ENCODE results near the gene NELL2.

The NELL2 gene

DNA sequence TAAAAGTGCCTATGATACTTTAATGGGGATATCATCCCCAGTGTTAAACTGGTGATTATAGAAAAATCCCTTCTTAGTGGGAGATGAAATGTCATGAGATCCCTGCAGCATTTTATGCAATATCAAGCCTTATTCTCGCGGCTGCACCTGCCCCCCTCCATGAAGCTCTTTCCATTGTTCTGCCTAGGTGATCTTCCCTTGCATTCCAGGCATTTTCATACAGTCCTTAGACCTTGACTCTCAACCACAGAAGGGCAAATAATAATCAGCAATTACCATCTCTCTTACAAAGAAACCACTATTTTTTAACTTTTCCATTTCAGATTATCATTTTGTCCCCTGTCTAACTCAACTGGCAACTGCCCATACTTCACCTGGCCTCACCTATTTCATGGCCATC is 352.3 kb downstream of the NELL2 start:
- no peak for DNase-seq

GRCh38 chr12:44521702-44522101 is 354.4 kb downstream of the NELL2 start:
- DNase-seq = no peak

DNA sequence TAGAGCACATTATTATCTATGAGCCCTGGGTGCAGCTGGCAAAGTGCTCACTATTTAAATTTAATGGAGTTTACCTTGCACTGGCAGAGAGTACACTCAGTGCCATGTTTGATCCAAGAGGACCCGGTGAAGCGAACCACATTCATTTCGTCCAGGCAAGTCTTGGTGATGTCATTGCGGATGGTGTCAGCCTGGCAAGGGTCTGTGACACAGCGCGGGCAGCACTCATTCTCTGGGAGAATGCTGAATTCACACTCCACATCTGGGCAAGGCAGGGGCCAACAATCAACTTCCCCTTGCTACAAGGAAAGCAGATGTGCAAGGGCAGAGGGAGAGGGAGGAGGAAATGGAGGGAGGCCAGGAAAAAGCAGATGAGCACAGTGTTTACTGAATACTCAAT is 356.2 kb downstream of the NELL2 start:
- no peak for DNase-seq

- no peak for DNase-seq
Observed at GRCh38 chr12:44511289-44511688, 364.8 kb downstream of the NELL2 start.

DNA sequence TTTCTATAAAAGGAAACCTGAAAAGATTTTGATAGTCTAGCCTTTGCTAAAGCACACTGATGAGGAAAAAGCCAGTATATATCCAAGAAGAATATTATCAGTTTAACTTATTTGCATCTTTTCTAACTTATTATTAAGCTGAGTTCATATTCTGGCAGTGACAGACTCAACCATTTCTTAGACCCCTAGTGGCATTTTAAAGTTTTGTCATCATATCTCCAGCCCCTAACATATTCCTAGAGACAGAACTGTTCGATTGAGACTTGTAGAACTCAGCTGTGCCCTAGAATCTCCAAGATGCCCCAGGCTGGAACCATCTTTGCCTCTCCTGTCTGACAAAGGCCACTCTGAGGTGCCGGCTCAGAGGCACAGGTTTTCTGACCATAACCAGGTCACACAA is 365.6 kb downstream of the NELL2 start:
- DNase-seq = no peak

GRCh38 chr12:44510076-44510475 is 366.0 kb downstream of the NELL2 start:
- DNase-seq = no peak

DNA sequence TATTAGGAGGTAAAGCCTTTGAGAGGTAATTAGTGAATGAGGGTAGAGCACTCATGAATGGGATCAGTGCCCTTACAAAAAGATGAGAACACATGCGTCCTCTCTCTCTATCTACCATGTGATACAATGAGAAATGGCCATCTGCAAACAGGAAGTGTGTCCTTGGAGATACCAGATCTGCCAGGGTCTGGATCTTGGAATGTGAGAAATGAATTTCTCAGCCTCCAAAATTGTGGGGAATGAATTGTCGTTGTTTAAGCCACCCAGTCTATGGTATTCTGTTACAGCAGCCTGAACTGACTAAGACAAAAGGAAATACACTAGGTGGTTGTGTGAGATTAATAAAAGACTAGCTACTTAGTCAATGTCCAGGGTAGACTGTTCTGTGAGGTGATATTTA is 366.6 kb downstream of the NELL2 start:
- DNase-seq = no peak

DNA sequence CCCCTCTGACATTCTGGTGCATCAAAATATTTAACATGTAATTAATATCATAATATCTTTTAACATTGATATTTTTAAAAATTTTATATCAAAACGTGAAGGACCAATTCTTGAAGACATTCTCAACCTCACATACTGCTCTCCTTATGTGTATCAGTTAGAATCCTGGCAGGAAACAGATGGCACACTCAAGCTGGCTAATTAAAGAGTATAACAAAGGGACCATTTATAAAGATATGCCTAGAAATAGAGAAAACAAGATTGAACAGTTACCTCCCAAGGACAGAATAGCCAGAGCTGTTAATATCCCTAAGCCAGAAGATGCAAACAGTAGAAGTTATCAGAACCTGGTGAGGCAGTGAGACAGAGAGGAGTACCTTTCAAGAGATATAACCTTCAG is 368.7 kb downstream of the NELL2 start:
- no peak for DNase-seq

DNA sequence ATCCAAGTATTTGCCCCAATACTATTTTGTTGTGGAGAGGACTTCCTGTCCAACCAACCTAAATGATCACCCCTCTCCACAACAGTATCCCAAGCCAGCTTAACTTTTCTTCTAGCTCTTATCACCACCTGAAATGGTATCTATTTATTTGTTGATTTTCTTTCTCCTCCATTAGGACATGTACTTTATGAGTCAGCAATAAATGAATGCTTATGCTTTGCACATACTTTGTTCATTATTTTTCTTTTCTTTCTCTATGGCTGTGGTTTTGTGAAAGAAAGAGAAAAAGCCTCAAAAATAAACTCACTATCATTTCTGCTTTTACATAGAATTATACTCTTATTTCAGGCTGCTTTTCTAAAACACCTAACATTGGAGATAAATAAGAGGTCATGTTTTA is 371.3 kb downstream of the NELL2 start:
- DNase-seq = no peak

DNA sequence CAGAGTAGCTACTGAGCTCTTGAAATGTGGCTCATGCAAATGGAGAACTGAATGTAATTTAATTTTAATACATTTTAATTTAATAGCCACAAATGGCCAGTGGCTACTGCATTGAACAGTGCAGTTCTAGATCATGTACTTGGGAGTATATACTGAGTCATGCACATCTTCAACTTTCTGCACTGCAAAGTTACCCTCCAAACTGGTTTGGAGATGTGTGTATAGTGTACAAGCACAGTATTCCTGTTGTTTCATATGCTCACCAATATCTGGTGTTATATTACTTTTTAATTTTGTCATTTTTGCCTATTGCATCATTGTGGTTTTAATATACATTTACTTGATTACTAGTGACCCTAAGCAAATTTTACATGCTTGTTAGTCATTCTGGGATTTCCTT is 372.8 kb downstream of the NELL2 start:
- DNase-seq = no peak

DNA sequence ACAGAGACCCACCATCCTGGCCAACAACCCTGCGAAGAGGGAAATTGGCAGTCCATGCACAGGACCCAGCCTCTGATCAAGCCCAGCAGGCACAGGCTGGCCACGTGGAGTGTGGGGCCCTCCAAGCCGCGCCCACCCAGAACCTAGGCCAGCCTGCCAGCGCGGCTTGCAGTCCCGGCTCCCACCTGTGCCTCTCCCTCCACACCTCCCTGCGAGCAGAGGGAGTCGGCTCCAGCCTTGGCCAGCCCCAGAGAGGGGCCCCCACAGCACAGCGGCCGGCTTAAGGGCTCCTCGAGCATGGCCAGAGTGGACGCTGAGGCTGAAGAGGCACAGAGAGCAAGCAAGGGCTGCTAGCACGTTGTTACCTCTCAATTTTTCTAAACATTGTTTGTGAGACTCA is 373.4 kb downstream of the NELL2 start:
- no peak for DNase-seq

GRCh38 chr12:44500423-44500822 is 375.7 kb downstream of the NELL2 start:
- DNase-seq = no peak

DNA sequence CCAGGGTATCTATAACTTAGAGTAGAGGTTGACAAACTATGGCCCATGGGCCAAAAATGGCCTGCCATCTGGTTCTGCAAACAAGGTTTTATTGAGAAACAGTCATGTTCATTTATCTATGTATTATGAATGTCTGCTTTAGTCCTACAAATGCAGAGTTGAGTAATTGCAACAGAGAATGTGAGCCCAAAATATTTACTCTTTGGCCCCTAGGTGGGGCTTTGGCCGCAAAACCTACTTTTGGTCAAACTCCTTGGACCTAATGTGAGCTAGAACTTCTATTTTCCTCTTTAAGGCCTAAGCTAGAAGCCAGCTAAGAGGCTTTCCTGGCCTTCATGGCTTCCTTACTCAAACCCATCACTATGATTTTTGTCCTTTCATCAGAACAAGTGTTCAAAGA is 379.1 kb downstream of the NELL2 start:
- DNase-seq = no peak

GRCh38 chr12:44490181-44490580 is 385.9 kb downstream of the NELL2 start:
- DNase-seq = no peak

DNA sequence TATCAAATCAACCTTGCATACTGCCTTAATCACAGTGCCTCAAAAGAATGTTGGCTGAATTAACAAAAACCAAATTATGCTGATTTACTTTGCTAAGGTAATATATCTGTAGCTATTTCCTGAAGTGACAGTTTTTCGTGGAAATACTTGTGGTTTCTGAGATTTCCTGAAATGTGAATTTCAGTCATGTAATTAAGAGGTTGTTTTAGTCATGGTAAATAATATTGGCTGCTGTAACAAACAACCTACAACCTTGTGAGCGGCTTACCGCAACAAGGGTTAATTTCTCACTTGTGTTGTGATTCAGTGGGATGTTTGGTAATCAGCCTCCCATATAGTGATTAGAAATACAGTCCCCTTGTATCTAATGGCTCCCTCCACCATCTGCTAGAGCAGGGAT is 387.9 kb downstream of the NELL2 start:
- DNase-seq = no peak

DNA sequence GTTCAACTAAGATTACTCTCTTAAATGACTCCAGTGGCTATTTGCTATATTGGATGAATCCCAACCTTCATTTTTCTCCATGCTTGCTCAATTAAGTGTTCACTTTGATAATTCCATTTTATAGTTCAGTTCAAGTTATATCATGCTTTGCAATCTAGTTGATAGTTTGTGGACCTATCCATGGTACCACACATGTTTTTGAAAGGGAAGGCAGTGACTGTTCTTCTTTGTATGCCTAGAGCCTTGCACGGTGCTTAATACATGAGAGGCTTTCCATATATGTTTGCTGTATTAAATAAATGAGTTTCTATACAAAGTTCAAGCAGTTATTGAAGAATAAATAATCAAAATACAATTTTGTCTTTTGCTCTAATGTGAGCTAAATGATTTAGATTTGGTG is 391.3 kb downstream of the NELL2 start:
- DNase-seq = no peak

- DNase-seq = no peak
Observed at GRCh38 chr12:44477331-44477980, 398.7 kb downstream of the NELL2 start.

- DNase-seq = no peak
Observed at GRCh38 chr12:44476683-44477082, 399.4 kb downstream of the NELL2 start.

DNA sequence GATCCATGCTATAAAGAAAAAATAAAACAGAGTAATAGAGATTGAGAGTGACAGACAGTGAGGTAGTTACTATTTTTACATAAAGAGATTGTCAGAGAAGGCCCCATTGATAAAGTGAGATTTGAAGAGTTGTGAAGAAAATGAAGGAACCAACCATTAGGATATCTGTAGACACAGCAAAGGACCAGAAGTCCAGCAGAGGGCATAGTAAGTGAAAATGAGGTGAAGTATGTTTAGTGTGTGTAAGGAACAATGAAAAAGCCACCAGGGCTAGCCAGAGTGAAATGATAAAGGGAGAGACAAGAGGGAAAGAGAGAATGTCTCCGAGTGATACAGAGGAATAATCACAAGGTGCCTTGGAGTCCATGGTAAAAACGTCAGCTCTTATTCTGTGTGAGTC is 411.0 kb downstream of the NELL2 start:
- no peak for DNase-seq

GRCh38 chr12:44464180-44464579 is 411.9 kb downstream of the NELL2 start:
- DNase-seq = no peak

GRCh38 chr12:44462729-44463128 is 413.4 kb downstream of the NELL2 start:
- DNase-seq = no peak

DNA sequence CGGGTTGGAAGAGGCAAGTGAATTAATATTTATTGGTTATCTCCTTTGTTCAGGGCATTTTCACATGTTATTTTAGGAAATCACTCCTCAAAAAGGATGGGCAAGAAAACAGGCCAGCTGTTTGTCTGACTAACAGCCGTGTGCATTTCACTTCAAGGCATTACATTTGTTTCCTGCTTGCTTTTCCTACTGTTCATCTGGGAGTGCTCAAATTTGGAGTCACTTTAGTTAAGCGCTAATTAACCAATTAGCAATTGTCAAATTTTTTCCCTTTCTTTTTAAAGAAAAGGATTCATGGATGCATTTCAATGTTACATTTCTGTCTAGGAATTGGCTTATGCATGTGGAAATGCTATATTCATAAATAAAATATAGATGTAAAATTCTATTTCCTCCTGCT is 415.9 kb downstream of the NELL2 start:
- DNase-seq = no peak

DNA sequence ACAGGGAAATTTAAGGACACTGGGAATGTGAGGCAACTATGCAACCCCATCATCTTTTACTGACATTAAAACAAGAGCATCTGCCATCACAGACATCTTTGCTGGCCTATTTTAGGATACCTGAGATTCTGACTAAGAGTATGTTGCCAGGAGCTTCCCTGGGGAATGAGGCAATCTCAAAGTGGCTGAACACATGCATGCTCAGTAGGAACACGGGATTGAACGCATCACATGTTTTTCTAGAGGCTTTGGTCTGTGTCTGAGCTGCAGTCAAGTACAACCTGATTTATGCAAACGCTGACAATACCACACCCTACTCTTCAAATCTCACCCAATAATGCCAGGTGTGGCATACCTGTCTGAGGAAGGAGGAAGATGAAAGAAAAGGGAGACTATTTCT is 416.5 kb downstream of the NELL2 start:
- no peak for DNase-seq
